ENCODE measurements around the gene SEPTIN8.

- TF ChIP-seq EZH2 (IDR thresholded peaks at IDR 0.05; ENCODE audit: insufficient read depth, poor library complexity, severe bottlenecking) (no peak), EZH2phosphoT487 (IDR thresholded peaks at IDR 0.05; ENCODE audit: insufficient read depth, low read depth) (no peak)
These were observed at the start of gene SEPTIN8 for GRCh38 chr5:132777209-132778069.

Measured in GM23248 (cell line).